Prostate gland (tissue), 2 donors: ENCODE results near the gene FNDC3B.

ENCODE experiments used
- CTCF ChIP-seq, 4 experiments: fragments of 200-600 bp in 2 of 4; fragments of 450-650 bp in 2 of 4; sonication (generic) in 2 of 4; IDR thresholded peaks; 1 replicate in 3 of 4; 2 replicates in 1 of 4; pipeline ENCODE4 v1.5.1; 2016 to 2019; ENCODE audit warnings: antibody characterized with exemption in 4 of 4, mild to moderate bottlenecking in 2 of 4, moderate library complexity in 2 of 4
- POLR2A ChIP-seq: fragments of 450-650 bp; IDR thresholded peaks from one replicate; pipeline ENCODE4 v1.6.1; 2016; ENCODE audit warnings: antibody characterized with exemption, mild to moderate bottlenecking
- POLR2AphosphoS5 ChIP-seq: sonication (generic); formaldehyde crosslinking; IDR thresholded peaks from one replicate; pipeline ENCODE4 v1.6.1; 2017; ENCODE audit warnings: antibody characterized with exemption

GRCh38 chr3:172127141-172127540, 87.8 kb downstream of the FNDC3B start:
- no peak for TF ChIP-seq CTCF (IDR thresholded peaks at IDR 0.05)
- TF ChIP-seq POLR2A, result no peak
- no peak for TF ChIP-seq POLR2AphosphoS5
